ENCODE data around the gene JAKMIP1.

The JAKMIP1 gene

GRCh38 chr4:6119507-6120020 is 80.8 kb downstream of the JAKMIP1 start:
- DNase-seq (ENCODE audit: low read depth in 2 of 2): no peak

- DNase-seq (ENCODE audit: low read depth in 2 of 2): no peak
Measured at GRCh38 chr4:6118201-6118600, 82.1 kb downstream of the JAKMIP1 start.

GRCh38 chr4:6116696-6117285 is 83.6 kb downstream of the JAKMIP1 start:
- no peak for DNase-seq (ENCODE audit: low read depth in 2 of 2)

GRCh38 chr4:6115746-6116586 is 84.4 kb downstream of the JAKMIP1 start:
- DNase-seq (ENCODE audit: low read depth in 2 of 2): no peak

- DNase-seq (ENCODE audit: low read depth in 2 of 2): no peak
Measured at GRCh38 chr4:6115342-6115741, 85.0 kb downstream of the JAKMIP1 start.

- DNase-seq (ENCODE audit: low read depth in 2 of 2): no peak
Measured at GRCh38 chr4:6114601-6115000, 85.7 kb downstream of the JAKMIP1 start.

GRCh38 chr4:6114181-6114580 is 86.2 kb downstream of the JAKMIP1 start:
- no peak for DNase-seq (ENCODE audit: low read depth in 2 of 2)

- DNase-seq (ENCODE audit: low read depth in 2 of 2): no peak
Measured at GRCh38 chr4:6113641-6114040, 86.7 kb downstream of the JAKMIP1 start.

- no peak for DNase-seq (ENCODE audit: low read depth in 2 of 2)
Measured at GRCh38 chr4:6112606-6113290, 87.6 kb downstream of the JAKMIP1 start.

- DNase-seq (ENCODE audit: low read depth in 2 of 2): no peak
Measured at GRCh38 chr4:6111354-6111960, 88.9 kb downstream of the JAKMIP1 start.

GRCh38 chr4:6110681-6111353 is 89.5 kb downstream of the JAKMIP1 start:
- DNase-seq (ENCODE audit: low read depth in 2 of 2): no peak

GRCh38 chr4:6109842-6110560 is 90.3 kb downstream of the JAKMIP1 start:
- DNase-seq (ENCODE audit: low read depth in 2 of 2): no peak

GRCh38 chr4:6107886-6108285 is 92.5 kb downstream of the JAKMIP1 start:
- DNase-seq (ENCODE audit: low read depth in 2 of 2): no peak

GRCh38 chr4:6107114-6107791 is 93.1 kb downstream of the JAKMIP1 start:
- DNase-seq (ENCODE audit: low read depth in 2 of 2): no peak

- no peak for DNase-seq (ENCODE audit: low read depth in 2 of 2)
Measured at GRCh38 chr4:6106156-6106555, 94.2 kb downstream of the JAKMIP1 start.

- DNase-seq (ENCODE audit: low read depth in 2 of 2): no peak
Measured at GRCh38 chr4:6105311-6105911, 94.9 kb downstream of the JAKMIP1 start.

- DNase-seq (ENCODE audit: low read depth in 2 of 2): no peak
Measured at GRCh38 chr4:6104541-6105130, 95.7 kb downstream of the JAKMIP1 start.

- no peak for DNase-seq (ENCODE audit: low read depth in 2 of 2)
Measured at GRCh38 chr4:6097581-6097980, 102.8 kb downstream of the JAKMIP1 start.

- no peak for DNase-seq (ENCODE audit: low read depth in 2 of 2)
Measured at GRCh38 chr4:6095897-6096296, 104.5 kb downstream of the JAKMIP1 start.
